Skin of body (tissue), 1 donor: Measurements from ENCODE around the gene ZFP69B. TPM values are rescaled to one million over a fixed set of nuclear protein-coding genes. Genes with fewer than 3 reads are reported as not detected.

Experiments
- total RNA-seq: library from RNA; depleted of rRNA; stranded (reverse); fragments of >200 nt; gene quantifications from one replicate; pipeline ENCODE4 v1.2.3, GENCODE V29; 2014

The ZFP69B gene
- total RNA-seq, 1 donor from 2014 or later: 3.5 TPM

Other genes with a start within 250 kb of the ZFP69B start
- not detected for gene TMCO2, start 202.5 kb upstream of the ZFP69B start, total RNA-seq
- 36.4 TPM for gene ZMPSTE24, start 192.2 kb upstream of the ZFP69B start, total RNA-seq
- 4.9 TPM for gene COL9A2, start 133.2 kb upstream of the ZFP69B start, total RNA-seq
- 15.5 TPM for gene SMAP2, start 76.7 kb upstream of the ZFP69B start, total RNA-seq
- 3.0 TPM for gene ZFP69, start 26.8 kb downstream of the ZFP69B start, total RNA-seq
- gene EXO5, start 58.3 kb downstream of the ZFP69B start, total RNA-seq: 7.7 TPM
- 5.6 TPM for gene ZNF684, start 81.2 kb downstream of the ZFP69B start, total RNA-seq
- 0.59 TPM for gene RIMS3, start 215.2 kb downstream of the ZFP69B start, total RNA-seq
- gene NFYC, start 241.2 kb downstream of the ZFP69B start, total RNA-seq: 30.7 TPM